Measurements from ENCODE around the gene ZNF416. TPM values are rescaled to one million over a fixed set of nuclear protein-coding genes. Genes with fewer than 3 reads are reported as not detected.
A peak's percentile ranks its signal among the peaks of the same experiment; 100 is the strongest.

The ZNF416 gene
- polyA plus RNA-seq, 1 of the 3 experiments (the other 2 are of a cell fraction): 2.0 TPM

DNA sequence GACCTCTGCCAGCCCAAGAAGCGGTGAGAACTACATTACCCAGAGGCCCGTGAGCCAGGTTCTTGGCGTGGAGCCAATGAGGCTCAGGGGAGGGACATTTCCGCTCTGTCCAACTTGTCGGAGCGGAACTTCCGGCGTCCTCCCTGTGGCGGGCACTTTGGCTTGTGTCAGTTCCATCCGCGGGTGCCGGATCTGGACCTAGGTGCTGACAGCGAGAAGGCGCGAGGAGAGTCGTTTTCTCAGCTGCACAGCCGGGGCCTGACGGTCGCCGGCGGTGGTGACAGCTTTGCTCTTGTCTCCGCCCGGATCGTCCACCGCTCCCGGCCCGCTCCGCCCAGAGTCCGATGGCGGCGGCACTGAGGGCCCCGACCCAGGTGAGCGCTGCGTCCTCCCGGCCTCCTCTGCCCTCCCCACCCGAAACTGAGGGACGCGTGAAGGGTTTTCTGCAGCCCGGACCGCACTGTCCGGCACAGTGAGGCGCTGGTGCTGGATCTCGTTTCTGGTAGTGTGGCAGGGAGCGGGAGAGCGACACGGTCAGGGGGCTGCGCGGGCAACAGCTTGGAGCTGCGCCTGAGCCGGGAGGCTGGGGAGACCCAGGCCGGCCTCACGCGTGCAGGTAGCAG, 21.2 kb upstream of the ZNF416 start, which contains the start of gene ZNF530 (continued):
- TF ChIP-seq YY1 (IDR thresholded peaks at IDR 0.05; ENCODE audit: low read depth) (0 out of 2 replicates have a peak, but pooled peaks have one; percentile 37), MEF2A (IDR thresholded peaks at IDR 0.05; ENCODE audit: borderline replicate concordance, low read depth) (no peak), PBX3 (IDR thresholded peaks at IDR 0.05) (0 out of 2 replicates have a peak, but pooled peaks have one; percentile 23), NFIC (IDR thresholded peaks at IDR 0.05; ENCODE audit: borderline replicate concordance) (peak; percentile 100)

DNA sequence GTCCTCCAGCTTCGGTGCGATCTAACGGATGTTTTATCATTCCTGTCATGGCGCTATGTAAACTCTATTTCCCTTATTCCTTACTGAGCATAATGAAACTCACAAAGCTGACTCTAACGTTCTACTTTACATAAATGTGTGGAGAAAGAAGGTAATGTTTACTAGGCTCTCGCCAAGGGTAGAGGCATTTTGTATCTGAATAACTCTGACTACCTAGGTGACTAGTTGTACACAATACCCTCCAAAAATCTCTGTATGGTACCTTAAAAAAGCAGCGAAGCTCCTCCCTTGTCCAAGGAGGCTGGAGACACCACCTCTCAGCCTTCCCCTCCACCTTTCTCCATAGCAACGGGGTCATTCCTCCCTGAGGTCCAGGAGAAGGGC, 20.7 kb upstream of the ZNF416 start:
- peak overlapping the region; percentile 95 for H3K4me2 ChIP-seq
- H2AFZ ChIP-seq (ENCODE audit: low read depth): peak overlapping the region; percentile 71
- H3K4me3 ChIP-seq (ENCODE audit: low read depth in 2 of 2, low read length in 1 of 2): peak overlapping the region; percentile 91 to 94
- H3K79me2 ChIP-seq (ENCODE audit: insufficient read depth): peaks cover 38% of the 10 kb centered on the region
- no peaks in the 10 kb centered on the region for H3K27me3 ChIP-seq (ENCODE audit: insufficient read depth)
- CTCF ChIA-PET: interaction anchor here (1.1 kb wide), 1 partner anchor 15 kb away, joined by 3 read pairs; the partner anchor contains the start of gene ZIK1
- H4K20me1 ChIP-seq (ENCODE audit: insufficient read depth): no peaks in the 10 kb centered on the region
- peaks cover 2 to 8% of the 10 kb centered on the region in 2 experiments for H3K36me3 ChIP-seq (replicated peaks in 1 of 2; ENCODE audit: control insufficient read depth in 1 of 2, insufficient read depth in 2 of 2, low read length in 1 of 2)
- no peaks in the 10 kb centered on the region for H3F3A ChIP-seq (replicated peaks; ENCODE audit: insufficient read depth)
- peaks cover 7 to 10% of the 10 kb centered on the region in 2 experiments; a peak in 3 of 4 replicates for H3K4me1 ChIP-seq (ENCODE audit: control insufficient read depth in 1 of 2, insufficient read depth in 2 of 2, low read depth in 1 of 2, low read length in 1 of 2)
- no peak for DNase-seq
- TF ChIP-seq FOSL2 (IDR thresholded peaks at IDR 0.05; ENCODE audit: borderline replicate concordance, low read depth): no peak
- TF ChIP-seq NFIC (IDR thresholded peaks at IDR 0.05; ENCODE audit: borderline replicate concordance): no peak
- no peak for TF ChIP-seq MXI1 (IDR thresholded peaks at IDR 0.05; ENCODE audit: low read depth, low read length)
- TF ChIP-seq, protein P1, sequence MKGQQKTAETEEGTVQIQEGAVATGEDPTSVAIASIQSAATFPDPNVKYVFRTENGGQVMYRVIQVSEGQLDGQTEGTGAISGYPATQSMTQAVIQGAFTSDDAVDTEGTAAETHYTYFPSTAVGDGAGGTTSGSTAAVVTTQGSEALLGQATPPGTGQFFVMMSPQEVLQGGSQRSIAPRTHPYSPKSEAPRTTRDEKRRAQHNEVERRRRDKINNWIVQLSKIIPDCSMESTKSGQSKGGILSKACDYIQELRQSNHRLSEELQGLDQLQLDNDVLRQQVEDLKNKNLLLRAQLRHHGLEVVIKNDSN (IDR thresholded peaks at IDR 0.05; ENCODE audit: borderline replicate concordance, low read depth): no peak
- TF ChIP-seq TAF1 (IDR thresholded peaks at IDR 0.05; ENCODE audit: borderline replicate concordance, low read depth, low read length): no peak
- no peak for TF ChIP-seq JUND (IDR thresholded peaks at IDR 0.05)
- TF ChIP-seq MAX (IDR thresholded peaks at IDR 0.05; ENCODE audit: low read depth): no peak
- TF ChIP-seq NRF1 (IDR thresholded peaks at IDR 0.05; ENCODE audit: low read depth, low read length): no peak
- TF ChIP-seq, protein P2, sequence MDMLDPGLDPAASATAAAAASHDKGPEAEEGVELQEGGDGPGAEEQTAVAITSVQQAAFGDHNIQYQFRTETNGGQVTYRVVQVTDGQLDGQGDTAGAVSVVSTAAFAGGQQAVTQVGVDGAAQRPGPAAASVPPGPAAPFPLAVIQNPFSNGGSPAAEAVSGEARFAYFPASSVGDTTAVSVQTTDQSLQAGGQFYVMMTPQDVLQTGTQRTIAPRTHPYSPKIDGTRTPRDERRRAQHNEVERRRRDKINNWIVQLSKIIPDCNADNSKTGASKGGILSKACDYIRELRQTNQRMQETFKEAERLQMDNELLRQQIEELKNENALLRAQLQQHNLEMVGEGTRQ (IDR thresholded peaks at IDR 0.05; ENCODE audit: borderline replicate concordance, low read depth, low read length): no peak
- no peak for TF ChIP-seq FOXJ3 (CRISPR knock-in tag; IDR thresholded peaks at IDR 0.05)
- no peak for TF ChIP-seq SMC3 (IDR thresholded peaks at IDR 0.05; ENCODE audit: low read depth, low read length)
- TF ChIP-seq ELF1 (IDR thresholded peaks at IDR 0.05): no peak
- H3K9me3 ChIP-seq: no peaks in the 10 kb centered on the region
- POLR2A ChIA-PET: interaction anchor here (1.7 kb wide), 1 partner anchor 15 kb away, joined by 6 read pairs; the partner anchor contains the start of gene ZNF134
- no peaks in the 10 kb centered on the region for H3K9me2 ChIP-seq
- 63% methylated on average over 8 of the region's 8 CpGs for WGBS (ENCODE audit: low lambda C conversion rate)
- no peak overlapping the region for H3K27ac ChIP-seq (ENCODE audit: low read depth in 2 of 2, low read length in 1 of 2)
- no peak overlapping the region for H3K9ac ChIP-seq

Data from SK-N-SH (cell line).